Inflammatory macrophage treated with lipopolysaccharide for 4 hours (primary cell): ENCODE measurements around the gene TFAP2D.

Source experiments
- DNase-seq: peaks from one replicate; pipeline ENCODE4 v3.0.0-alpha.2; 2020

TFAP2D gene

GRCh38 chr6:50713226-50713625 is at the start of gene TFAP2D:
Gene TFAP2D (plus strand): TSS chr6:50713526. CDS start chr6:50714056, 530 bp downstream.
- DNase-seq: no peak

- no peak for DNase-seq
Observed at GRCh38 chr6:50663806-50664205, 49.5 kb upstream of the TFAP2D start.

DNA sequence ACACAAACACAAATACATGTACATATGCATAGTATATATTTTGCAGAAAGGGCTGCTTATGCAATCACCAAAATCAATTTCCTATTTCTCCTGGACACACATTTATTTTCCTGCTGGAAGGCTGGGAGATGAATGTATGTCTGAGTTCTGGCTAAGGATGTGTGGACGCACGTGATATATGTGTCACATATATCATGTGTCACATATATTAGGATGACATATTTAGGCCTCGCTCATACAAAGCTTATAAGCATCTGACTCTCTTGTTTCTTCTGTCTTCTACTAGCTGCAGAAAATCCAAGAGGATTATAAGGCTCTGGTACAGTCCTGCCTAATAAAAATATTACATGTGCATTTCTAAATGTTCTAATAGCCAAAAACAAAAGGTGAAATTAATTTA is 47.2 kb upstream of the TFAP2D start:
- DNase-seq: no peak

GRCh38 chr6:50681213-50681824 is 32.0 kb upstream of the TFAP2D start:
- no peak for DNase-seq

GRCh38 chr6:50689210-50689609 is 24.1 kb upstream of the TFAP2D start:
- no peak for DNase-seq

DNA sequence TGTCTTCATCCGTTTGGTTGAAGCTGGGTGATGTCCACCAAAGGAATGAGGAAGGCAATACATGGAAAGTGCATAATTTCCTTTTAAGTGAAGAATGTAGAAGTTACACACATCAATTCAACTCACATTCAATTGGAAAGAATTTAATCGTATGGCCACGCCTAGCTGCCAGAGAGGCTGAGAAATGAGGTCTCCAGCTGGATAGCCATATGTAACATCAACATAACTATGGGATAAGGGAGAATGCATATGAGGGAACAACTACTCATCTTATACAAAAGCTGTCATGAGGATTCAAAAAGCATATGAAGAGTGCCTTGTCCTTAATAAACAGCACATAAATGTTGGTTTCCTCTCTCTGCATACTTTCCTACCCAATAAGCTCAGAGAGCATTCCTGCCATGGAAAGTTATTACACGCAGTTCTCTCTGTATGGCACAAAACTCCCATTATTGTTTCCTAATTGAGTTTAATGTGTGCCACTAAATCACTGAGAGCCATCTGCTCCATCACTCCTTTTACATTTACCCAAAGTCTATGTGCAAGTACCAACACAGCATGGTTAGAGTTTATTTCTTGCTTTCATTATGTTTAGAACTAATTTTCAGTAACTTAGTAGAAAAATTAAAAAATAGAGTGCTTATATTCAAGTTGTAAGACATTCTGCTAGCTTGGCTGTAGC is 21.4 kb upstream of the TFAP2D start:
- no peak for DNase-seq

DNA sequence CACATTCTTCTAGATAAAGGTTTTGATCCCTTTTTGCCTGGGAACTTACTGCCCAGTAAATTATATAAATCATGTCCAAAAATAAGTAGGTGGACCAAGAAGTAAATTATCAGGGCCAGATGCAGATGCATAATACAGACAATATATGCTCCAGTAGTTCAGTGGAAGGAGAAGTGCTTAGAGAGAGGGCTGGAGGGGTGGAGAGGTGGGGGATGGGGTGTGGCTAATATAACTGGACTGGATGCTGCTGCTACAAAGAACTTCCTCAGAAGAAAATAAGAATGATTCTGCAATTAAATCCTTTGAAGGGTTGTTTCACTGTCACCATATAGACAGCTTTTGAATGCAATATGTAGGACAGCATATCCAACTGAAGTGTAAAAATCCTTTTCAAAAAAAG is 14.8 kb upstream of the TFAP2D start:
- DNase-seq: no peak

GRCh38 chr6:50699051-50699775 is 14.1 kb upstream of the TFAP2D start:
- DNase-seq: no peak

GRCh38 chr6:50706575-50706974 is 6.8 kb upstream of the TFAP2D start:
- DNase-seq: no peak

DNA sequence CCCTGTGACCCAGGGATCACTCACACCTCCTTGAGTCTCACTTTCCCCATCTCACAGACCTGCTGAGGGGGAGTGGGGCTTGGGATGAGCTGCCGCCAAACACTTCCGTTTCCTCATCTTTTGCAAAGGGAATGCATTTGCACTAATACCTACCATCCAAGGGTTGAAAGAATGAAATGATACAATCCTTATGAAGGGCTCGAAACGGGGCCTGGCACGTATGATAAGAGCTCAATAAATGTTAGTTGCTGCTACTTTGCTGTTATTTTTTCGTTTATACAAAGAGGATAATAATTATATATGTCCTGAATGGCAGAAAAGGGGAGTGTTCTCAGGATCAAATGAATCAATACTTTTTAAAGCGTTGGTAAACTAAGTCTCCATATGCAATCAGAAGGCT is 6.1 kb upstream of the TFAP2D start:
- DNase-seq: no peak

DNA sequence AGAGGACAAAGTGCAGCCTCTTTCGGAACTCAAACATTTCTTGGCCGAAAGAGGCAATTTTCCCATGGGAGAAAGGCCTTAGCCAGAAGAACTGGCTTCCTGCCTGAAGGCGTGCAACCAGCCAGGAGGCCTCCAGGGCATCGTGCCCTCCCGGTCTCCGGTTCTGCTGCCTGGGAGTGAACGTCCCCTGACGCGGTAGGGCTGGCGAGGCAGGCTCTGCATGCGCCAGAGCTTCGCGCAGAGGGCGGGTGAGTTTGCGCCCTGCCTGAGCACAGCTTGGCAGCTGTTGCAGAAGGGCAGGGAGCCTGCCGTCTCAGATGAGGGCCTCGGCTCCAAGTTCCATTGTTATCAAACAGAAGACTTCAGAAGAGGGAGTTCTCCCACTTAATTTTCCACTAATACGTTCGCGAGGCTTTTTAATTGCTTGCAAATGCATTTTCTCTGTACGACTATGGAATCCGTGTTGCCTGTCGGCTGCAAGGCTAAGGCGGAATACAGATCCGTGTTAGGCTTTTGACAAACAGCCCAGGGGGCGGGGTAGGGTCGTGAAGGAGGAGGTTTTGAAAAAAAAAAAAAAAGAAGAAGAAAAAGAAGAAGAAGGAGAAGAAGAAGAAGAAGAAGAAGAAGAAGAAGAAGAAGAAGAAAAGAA is 5.5 kb upstream of the TFAP2D start:
- DNase-seq: no peak

- no peak for DNase-seq
Observed at GRCh38 chr6:50708664-50709365, 4.5 kb upstream of the TFAP2D start.

GRCh38 chr6:50709366-50709734 is 4.0 kb upstream of the TFAP2D start:
- DNase-seq: no peak

DNA sequence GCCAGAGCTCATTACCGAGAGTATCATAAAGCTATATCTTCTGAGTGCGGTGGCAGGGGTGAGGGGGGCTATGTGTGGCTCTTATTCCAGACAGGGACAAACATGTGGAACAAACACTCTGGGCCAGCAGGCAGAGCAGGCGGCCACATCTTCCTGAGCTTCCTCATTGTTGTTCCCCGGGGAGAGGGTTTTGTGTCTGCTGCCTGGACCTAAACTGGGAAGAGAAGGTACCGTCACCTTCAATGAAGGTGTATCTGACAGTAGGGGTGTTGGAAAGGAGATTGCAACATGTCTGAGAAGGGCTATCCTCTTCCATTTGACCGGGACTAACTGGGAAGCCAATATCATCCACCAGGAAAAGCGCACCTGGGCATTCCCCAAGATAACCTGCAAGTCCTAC is 1.6 kb upstream of the TFAP2D start:
- DNase-seq: no peak

DNA sequence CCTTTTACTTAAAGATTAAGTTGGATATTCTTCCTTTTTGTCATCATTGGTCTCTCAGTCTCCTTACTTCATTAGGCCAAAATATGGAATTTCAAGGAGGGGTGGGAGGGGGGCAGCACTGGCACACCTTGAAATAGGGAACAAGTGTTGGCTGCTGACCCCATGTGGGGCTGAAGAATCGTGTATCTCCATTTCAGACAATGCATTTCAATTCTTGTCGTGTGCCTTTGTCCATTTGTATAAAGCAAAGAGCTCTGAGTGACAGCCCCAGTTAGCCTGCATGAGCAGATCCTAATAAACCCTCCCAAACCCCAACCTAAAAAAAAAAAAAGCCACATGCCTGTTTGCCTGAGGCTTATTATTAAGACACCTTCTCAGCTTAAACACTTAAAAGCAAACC is 1.0 kb upstream of the TFAP2D start:
- no peak for DNase-seq

DNA sequence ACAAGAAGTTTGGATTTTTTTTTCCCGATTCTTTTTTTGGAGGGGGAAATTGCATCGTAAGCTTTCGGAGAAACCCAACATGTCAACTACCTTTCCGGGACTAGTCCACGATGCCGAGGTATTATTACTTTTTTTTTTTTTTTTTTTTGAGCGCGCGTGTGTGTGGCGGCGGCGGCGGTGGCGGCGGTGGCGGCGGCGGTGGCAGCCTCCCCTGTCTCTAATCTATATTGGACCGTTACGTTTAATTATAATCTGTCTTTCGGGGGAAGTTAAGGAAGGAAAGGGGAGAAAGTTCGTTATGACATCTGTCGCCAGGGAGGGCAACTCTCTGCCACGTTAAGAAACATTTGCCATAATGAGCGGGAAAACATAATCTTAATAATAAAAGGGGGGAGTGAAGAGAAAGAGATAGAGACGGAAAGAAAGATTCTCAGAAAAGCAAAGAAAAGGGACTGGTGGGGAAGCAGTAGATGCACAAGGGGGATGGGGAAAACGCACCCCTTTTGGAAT is 706 bp downstream of the TFAP2D start:
- no peak for DNase-seq

DNA sequence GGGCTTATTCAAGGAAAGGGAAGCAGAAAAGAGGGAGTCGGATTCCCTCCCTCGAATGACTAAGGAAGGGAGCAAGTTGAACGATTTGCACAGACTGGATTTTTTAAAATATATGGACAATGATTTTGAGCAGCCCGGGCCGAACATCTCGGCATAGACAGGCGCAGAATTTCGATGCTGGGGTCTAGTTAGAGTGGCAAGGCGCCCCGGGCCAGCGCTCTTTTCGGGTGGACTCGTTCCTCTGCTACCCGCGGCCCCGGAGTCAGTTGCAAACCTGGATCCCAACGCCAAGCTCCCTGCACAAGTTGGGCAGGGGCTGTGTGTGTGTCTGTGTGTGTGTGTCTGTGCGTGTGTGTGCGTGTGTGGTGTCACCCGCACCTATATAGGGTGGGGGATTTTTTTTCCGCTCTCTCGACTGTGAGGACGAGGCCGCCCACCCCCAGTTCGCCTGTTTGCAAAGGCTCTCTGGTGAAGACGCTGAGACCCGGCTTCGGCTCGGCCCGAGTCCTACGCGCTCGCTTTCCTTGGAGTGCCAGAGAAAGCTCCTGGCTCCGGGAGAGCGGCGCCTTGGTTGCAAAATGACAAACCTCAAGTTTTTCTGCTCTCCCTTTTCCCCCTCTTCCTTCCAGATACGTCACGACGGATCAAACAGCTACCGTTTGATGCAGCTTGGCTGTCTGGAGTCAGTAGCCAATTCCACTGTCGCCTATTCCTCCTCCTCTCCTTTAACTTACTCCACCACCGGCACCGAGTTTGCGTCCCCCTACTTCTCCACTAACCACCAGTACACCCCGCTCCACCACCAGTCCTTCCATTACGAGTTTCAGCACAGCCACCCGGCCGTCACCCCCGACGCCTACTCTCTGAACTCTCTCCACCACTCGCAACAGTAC is 1.4 kb downstream of the TFAP2D start:
- DNase-seq: no peak

- no peak for DNase-seq
Observed at GRCh38 chr6:50716899-50717509, 3.7 kb downstream of the TFAP2D start.

DNA sequence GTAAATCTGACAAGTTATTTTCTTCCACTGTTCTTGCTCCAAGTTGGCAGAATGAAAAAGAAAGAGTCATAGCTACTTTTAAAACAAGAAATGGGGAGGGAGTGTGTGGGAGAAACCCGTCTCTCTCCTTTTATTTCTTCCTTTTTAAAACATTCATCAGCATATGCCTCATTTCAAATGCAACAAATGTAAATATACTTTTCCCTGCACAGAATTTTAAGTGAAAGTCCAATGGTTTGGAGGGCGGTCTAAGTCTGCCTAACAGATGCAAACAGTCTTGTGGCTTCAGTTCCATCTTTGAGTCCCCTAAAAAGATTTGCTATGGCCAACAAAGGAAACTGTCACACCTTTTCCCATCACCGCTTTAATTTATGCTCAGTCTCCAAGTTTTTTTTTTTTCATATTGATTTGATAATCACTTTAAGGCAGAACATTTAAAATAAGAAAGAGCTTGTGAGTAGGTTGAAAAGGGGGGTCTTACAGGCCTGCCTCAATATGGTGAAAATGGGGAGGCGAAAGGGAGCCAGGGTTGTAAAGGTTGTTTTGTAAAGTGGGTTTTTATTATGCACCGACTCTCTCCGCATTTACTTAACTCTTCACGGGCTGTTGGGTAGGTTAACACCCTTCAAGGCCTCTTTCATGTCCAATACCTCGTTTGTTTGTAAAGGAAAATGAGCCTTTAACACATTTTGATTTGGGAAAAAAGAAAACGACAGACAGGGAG is 4.6 kb downstream of the TFAP2D start:
- DNase-seq: no peak

GRCh38 chr6:50718566-50718965 is 5.2 kb downstream of the TFAP2D start:
- no peak for DNase-seq

GRCh38 chr6:50720623-50721022 is 7.3 kb downstream of the TFAP2D start:
- no peak for DNase-seq
